IPS DF 6.9 (cell line): ENCODE results near the gene TRDN.

Experiments used
- DNase-seq: peaks from one replicate; pipeline ENCODE4 v3.0.0-alpha.2; 2013; ENCODE audit warnings: low read depth, low spot score
- H3K27ac ChIP-seq: one replicate; pipeline ENCODE4 v1.5.1; 2013; ENCODE audit warnings: low read length, control low read depth
- H3K27me3 ChIP-seq: 2 replicates; pipeline ENCODE4 v1.6.1; 2013; ENCODE audit warnings: mild to moderate bottlenecking, low read length; ENCODE audit not compliant: control insufficient read depth, insufficient read depth
- H3K36me3 ChIP-seq: 2 replicates; pipeline ENCODE4 v1.6.1; 2013; ENCODE audit warnings: low read length; ENCODE audit not compliant: control insufficient read depth, insufficient read depth
- H3K4me1 ChIP-seq: 2 replicates; pipeline ENCODE4 v1.6.1; 2013; ENCODE audit warnings: low read length; ENCODE audit not compliant: control insufficient read depth, insufficient read depth
- H3K4me3 ChIP-seq: 2 replicates; pipeline ENCODE4 v1.5.1; 2013; ENCODE audit warnings: mild to moderate bottlenecking, low read length
- H3K9me3 ChIP-seq: 2 replicates; pipeline ENCODE4 v1.6.1; 2013; ENCODE audit warnings: low read length, inconsistent platforms; ENCODE audit not compliant: control insufficient read depth, insufficient read depth
- WGBS: extraction: QIAGEN DNeasy Blood & Tissue Kit; methylation state at CpG from one replicate; pipeline ENCODE4 v1.1.7; 2013; ENCODE audit warnings: mixed read lengths, missing lambda C conversion rate; ENCODE audit not compliant: insufficient read length, insufficient coverage; 5-methylcytosine and 5-hydroxymethylcytosine counted together

Gene TRDN

DNA sequence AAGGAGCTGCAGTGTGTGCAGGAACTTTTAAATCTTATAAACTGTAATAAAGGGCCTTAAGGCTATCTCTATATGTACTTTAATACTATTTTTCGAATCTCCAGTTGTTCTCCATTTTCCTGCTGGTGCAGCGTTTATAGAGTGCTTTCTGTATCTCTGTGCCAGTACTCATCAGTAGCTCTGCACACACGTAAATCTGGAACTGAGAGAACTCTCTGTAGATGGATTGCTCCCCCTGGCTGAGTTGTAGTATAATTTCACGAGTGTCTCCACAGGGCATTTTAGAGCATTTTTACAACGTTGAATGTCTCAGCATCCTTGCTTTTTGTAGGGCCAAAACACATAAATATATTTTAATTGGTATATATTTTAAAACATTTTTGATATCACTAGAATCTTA, 256.5 kb downstream of the TRDN start:
- WGBS = no CpG with 5 or more reads among the region's 5 CpGs
- H3K4me3 ChIP-seq = no peak overlapping the region
- H3K27me3 ChIP-seq = no peaks in the 10 kb centered on the region
- no peaks in the 10 kb centered on the region for H3K36me3 ChIP-seq
- H3K27ac ChIP-seq = no peak overlapping the region
- H3K9me3 ChIP-seq = no peaks in the 10 kb centered on the region
- no peaks in the 10 kb centered on the region for H3K4me1 ChIP-seq
- peak; percentile 20 for DNase-seq

DNA sequence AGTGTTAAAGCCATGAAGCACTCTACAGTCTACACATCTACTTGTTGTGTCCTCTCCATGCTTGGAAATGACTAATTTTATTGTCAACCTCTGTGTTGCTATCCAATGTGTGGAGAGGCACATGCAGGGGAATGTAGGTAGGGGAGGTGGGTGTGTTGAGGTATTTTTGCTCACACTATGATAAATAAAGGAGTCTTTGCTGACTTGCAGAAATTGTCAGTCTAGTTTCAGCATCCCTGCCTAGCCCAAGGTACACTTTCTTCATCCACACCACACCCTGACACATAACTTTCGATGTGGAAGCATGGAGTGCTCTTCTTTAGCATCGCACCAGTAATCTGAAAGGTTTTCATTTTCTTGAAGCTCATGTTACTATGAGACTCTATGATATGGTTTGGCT, 264.0 kb downstream of the TRDN start:
- H3K27ac ChIP-seq = no peak overlapping the region
- no peak for DNase-seq
- H3K4me3 ChIP-seq = no peak overlapping the region
- WGBS = no CpG with 5 or more reads among the region's 2 CpGs
- H3K36me3 ChIP-seq = no peaks in the 10 kb centered on the region
- H3K4me1 ChIP-seq = no peaks in the 10 kb centered on the region
- H3K9me3 ChIP-seq = no peaks in the 10 kb centered on the region
- H3K27me3 ChIP-seq = no peaks in the 10 kb centered on the region

DNA sequence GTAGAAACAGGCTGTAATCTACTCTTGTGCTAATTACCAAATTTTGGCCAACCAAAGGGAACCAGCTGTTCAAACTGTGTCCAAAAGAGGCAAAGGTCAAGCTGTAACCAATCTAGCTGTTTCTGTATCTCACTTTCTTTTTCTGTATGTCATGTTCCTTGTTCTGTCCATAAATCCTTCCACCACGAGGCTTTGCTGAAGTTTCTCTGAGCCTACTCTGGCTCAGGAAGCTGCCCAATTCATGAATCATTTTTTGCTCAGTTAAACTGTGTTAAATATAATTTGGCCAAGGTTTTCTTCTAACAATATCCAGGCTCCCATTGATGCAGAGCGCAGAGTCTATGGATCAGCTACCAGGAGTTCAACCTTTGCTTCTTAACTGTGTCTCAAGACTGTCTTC, 272.8 kb downstream of the TRDN start:
- H3K27ac ChIP-seq = no peak overlapping the region
- no peaks in the 10 kb centered on the region for H3K9me3 ChIP-seq
- H3K4me3 ChIP-seq = no peak overlapping the region
- DNase-seq = no peak
- H3K27me3 ChIP-seq = no peaks in the 10 kb centered on the region
- WGBS = no CpG with 5 or more reads among the region's 2 CpGs
- H3K36me3 ChIP-seq = no peaks in the 10 kb centered on the region
- H3K4me1 ChIP-seq = no peaks in the 10 kb centered on the region

GRCh38 chr6:123360359-123360758, 276.4 kb downstream of the TRDN start:
- no CpG with 5 or more reads among the region's 2 CpGs for WGBS
- Histone ChIP-seq H3K27ac (no peak overlapping the region), H3K4me3 (no peak overlapping the region), H3K9me3 (no peaks in the 10 kb centered on the region), H3K27me3 (no peaks in the 10 kb centered on the region), H3K4me1 (no peaks in the 10 kb centered on the region), H3K36me3 (no peaks in the 10 kb centered on the region)
- DNase-seq = no peak

DNA sequence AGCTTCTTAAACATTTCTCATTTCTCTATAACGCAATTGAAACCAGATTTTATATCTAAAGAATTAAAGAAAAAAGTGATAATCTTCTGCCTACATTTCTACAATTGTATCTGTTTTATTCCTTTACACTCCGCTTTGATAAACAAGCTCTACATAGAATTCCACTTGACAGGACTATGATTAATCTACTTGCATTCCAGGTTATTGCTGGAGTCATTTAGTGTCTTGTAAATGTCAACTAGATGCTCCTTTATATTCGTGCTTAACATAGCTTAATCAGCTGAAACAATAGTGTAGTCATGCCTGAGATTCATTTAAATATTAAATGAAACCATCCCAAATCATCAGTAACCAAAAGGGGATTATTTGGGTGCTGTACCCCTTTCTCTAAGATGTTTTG, 284.0 kb downstream of the TRDN start:
- WGBS = 100% methylated on average over 1 of the region's 3 CpGs
- Histone ChIP-seq H3K27me3 (no peaks in the 10 kb centered on the region), H3K27ac (no peak overlapping the region), H3K9me3 (no peaks in the 10 kb centered on the region), H3K4me3 (no peak overlapping the region), H3K36me3 (no peaks in the 10 kb centered on the region), H3K4me1 (no peaks in the 10 kb centered on the region)
- no peak for DNase-seq

DNA sequence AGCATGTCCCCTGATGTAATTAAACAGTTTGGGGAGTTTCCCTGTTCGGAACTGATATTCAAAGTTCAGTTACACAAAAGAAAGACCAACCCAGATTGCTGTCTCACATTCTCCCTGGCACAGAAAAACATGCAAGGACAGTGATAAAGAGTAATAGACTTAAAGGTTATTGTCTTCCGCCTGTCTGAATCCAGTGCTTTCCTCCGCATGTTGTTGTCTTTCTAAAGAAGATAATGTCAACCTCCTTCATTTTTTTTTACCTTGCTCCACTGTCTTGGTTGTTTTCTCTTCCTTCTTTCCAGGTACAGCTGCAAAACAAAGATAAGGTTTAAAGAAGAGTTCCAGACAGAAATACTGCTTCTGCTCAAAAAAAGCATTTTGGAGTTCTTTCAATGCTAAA, 284.5 kb downstream of the TRDN start:
- WGBS = no CpG with 5 or more reads among the region's 3 CpGs
- Histone ChIP-seq H3K27me3 (no peaks in the 10 kb centered on the region), H3K27ac (no peak overlapping the region), H3K9me3 (no peaks in the 10 kb centered on the region), H3K36me3 (no peaks in the 10 kb centered on the region), H3K4me1 (no peaks in the 10 kb centered on the region), H3K4me3 (no peak overlapping the region)
- DNase-seq = no peak

DNA sequence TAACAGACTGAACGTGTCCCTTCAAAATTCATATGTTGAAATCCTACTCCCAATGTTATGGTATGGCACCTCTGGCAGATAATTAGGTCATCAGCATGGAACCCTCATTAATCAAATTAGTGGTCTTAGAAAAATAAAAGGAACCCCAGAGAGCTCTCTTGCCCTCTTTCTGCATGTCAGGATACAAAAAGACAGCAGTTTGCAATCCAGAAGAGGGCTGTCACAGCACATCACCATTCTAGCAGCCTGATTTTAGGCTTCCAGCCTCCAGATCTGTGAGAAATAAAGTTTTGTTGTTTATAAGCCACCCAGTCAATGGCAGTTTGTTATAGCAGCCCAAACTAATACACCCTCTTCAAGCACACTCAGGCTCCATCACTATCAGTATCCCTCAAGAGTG, 292.9 kb downstream of the TRDN start:
- Histone ChIP-seq H3K36me3 (no peaks in the 10 kb centered on the region), H3K9me3 (no peaks in the 10 kb centered on the region), H3K4me3 (no peak overlapping the region), H3K4me1 (no peaks in the 10 kb centered on the region), H3K27me3 (no peaks in the 10 kb centered on the region), H3K27ac (no peak overlapping the region)
- no CpG with 5 or more reads among the region's 1 CpG for WGBS
- no peak for DNase-seq

- Histone ChIP-seq H3K4me3 (no peak overlapping the region), H3K36me3 (no peaks in the 10 kb centered on the region), H3K27me3 (no peaks in the 10 kb centered on the region), H3K9me3 (no peaks in the 10 kb centered on the region), H3K27ac (no peak overlapping the region), H3K4me1 (no peaks in the 10 kb centered on the region)
- DNase-seq = no peak
Measured at GRCh38 chr6:123338394-123338793, 298.4 kb downstream of the TRDN start.

GRCh38 chr6:123333000-123333756, 303.6 kb downstream of the TRDN start:
- Histone ChIP-seq H3K27me3 (no peaks in the 10 kb centered on the region), H3K9me3 (no peaks in the 10 kb centered on the region), H3K4me3 (no peak overlapping the region), H3K4me1 (no peaks in the 10 kb centered on the region), H3K27ac (no peak overlapping the region), H3K36me3 (no peaks in the 10 kb centered on the region)
- WGBS = 100% methylated on average over 1 of the region's 3 CpGs
- no peak for DNase-seq

DNA sequence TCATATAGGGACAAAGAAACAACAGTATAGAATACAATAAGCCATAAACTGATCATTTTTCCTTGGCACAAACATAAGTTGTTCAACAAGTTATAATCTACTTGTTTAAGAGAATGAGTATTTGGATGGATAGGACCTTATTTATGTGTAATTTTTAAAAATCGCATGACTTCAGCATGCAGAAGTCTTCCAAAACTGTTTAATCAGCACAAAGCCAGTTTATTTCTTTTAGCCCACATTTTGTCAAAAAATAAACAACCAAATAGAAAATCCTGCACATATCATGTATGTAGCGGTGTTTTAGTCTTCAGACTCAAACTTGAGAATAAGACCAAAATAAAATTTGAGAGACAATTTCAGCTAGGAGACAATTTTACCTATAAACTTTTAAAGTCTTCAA, 304.7 kb downstream of the TRDN start:
- H3K4me3 ChIP-seq = no peak overlapping the region
- H3K4me1 ChIP-seq = no peaks in the 10 kb centered on the region
- no peaks in the 10 kb centered on the region for H3K9me3 ChIP-seq
- DNase-seq = no peak
- no peak overlapping the region for H3K27ac ChIP-seq
- H3K27me3 ChIP-seq = no peaks in the 10 kb centered on the region
- no peaks in the 10 kb centered on the region for H3K36me3 ChIP-seq
- no CpG with 5 or more reads among the region's 2 CpGs for WGBS

GRCh38 chr6:123329337-123329736, 307.4 kb downstream of the TRDN start:
- Histone ChIP-seq H3K4me3 (no peak overlapping the region), H3K4me1 (no peaks in the 10 kb centered on the region), H3K27ac (no peak overlapping the region), H3K36me3 (no peaks in the 10 kb centered on the region), H3K9me3 (no peaks in the 10 kb centered on the region), H3K27me3 (no peaks in the 10 kb centered on the region)
- DNase-seq = no peak
